Heart left ventricle (tissue), 16 donors: ENCODE data around the gene SNX30. TPM values are rescaled to one million over a fixed set of nuclear protein-coding genes. Genes with fewer than 3 reads are reported as not detected.

Source experiments
- ATAC-seq, 4 donors: fragments of 200-7000 bp; cut with Tn5 transposase; one replicate each; pipeline ENCODE4 v1.9.1; 2020 to 2022; ENCODE audit warnings: moderate library complexity in 4 of 4, mild to moderate bottlenecking in 3 of 4, moderate number of reproducible peaks in 1 of 4
- DNase-seq, 5 donors: peaks; one replicate each; pipeline ENCODE4 v3.0.0-alpha.2; 2020
- H3K27ac ChIP-seq, 12 donors: fragments of 200-600 bp; sonication (generic) in 4 of 12; one replicate each; pipeline versions ENCODE4 v1.5.0 to v1.8.0; 2016 to 2022; ENCODE audit warnings: mild to moderate bottlenecking in 2 of 12
- H3K27me3 ChIP-seq, 9 donors: fragments of 200-600 bp; sonication (generic) in 2 of 9; one replicate each; pipeline versions ENCODE4 v1.5.1 to v1.8.0; 2016 to 2022; ENCODE audit warnings: mild to moderate bottlenecking in 3 of 9
- H3K36me3 ChIP-seq, 9 donors: fragments of 200-600 bp; sonication (generic) in 2 of 9; one replicate each; pipeline versions ENCODE4 v1.5.0 to v1.8.0; 2018 to 2022; ENCODE audit warnings: mild to moderate bottlenecking in 2 of 9
- H3K4me1 ChIP-seq, 12 donors: fragments of 200-600 bp; sonication (generic) in 4 of 12; one replicate each; pipeline versions ENCODE4 v1.5.0 to v1.8.0; 2016 to 2022; ENCODE audit warnings: mild to moderate bottlenecking in 3 of 12
- H3K4me3 ChIP-seq, 12 donors: fragments of 200-600 bp; sonication (generic) in 4 of 12; one replicate each; pipeline versions ENCODE4 v1.5.0 to v1.8.0; 2017 to 2022; ENCODE audit warnings: mild to moderate bottlenecking in 9 of 12, moderate library complexity in 4 of 12
- H3K9me3 ChIP-seq, 12 donors: fragments of 200-600 bp; sonication (generic) in 4 of 12; one replicate each; pipeline versions ENCODE4 v1.5.0 to v1.8.0; 2016 to 2022; ENCODE audit warnings: mild to moderate bottlenecking in 1 of 12
- POLR2A ChIP-seq, 2 donors: fragments of 450-650 bp; IDR thresholded peaks; one replicate each; pipeline ENCODE4 v1.6.1; 2017; ENCODE audit warnings: antibody characterized with exemption in 2 of 2, mild to moderate bottlenecking in 2 of 2, moderate library complexity in 2 of 2
- WGBS, 4 donors: extraction: QIAGEN DNeasy Blood & Tissue Kit in 2 of 4; methylation state at CpG; one replicate each; pipeline versions ENCODE4 v1.1.5 to v1.1.7; 2013 to 2018; 5-methylcytosine and 5-hydroxymethylcytosine counted together
- intact Hi-C, 10 donors: fragments of 100-400 bp; cut with DNase I; formaldehyde crosslinking; loops; one replicate each; pipeline versions ENCODE4 v1.11.1 to v1.14.2; 2022
- polyA plus RNA-seq, 2 donors: library from polyadenylated mRNA; stranded (reverse); fragments of 200-250 nt; gene quantifications; one replicate each; pipeline ENCODE4 v1.2.3, GENCODE V29; 2013
- total RNA-seq, 9 donors: library from RNA; depleted of rRNA in 2 of 9; stranded (reverse); fragments of >200 nt in 2 of 9; fragmentation: NEBNext Ultra II Directional in 3 of 9; extraction: Animal tissue kit (Norgen Biotek cat#: 25700) in 3 of 9; gene quantifications; one replicate each; pipeline versions ENCODE4 v1.1.0 to v1.2.4, GENCODE V29; 2016 to 2023
- TF ChIP-seq, protein P1 (sequence below), 12 donors: fragments of 200-600 bp; sonication (generic) in 4 of 12; IDR thresholded peaks; one replicate each; pipeline versions ENCODE4 v1.5.0 to v1.8.0; 2018 to 2022; ENCODE audit warnings: antibody characterized with exemption in 12 of 12, mild to moderate bottlenecking in 5 of 12
- donor health status: ischemic (EF 13 %, LVEDD 7.1; RV severe dilation, severe dysfunction).
- donor health status: healthy with polysubstance abuse.
- donor health status: DM: no; HTN: yes; CAD: no.
- donor health status: DM: no; HTN: no; CAD: no.
- donor health status: ischemic (EF 25% LVEDD 6.9; RV normal size, moderate dysfunction).
- donor health status: ischemic (EF 25% LVEDD 5.7; RV mildly dilated, moderate dysfunction).
- donor health status: healthy.
- donor health status: DM: yes; HTN: yes; CAD: no.
- donor health status: ischemic (EF 35%, LVEDD 5.7; RV mildly dilated, moderate dysfunction).
- donor health status: nonischemic (EF 11% LVEDD 7.7; RV severe dilation, severe dysfunction).
- donor health status: DM: yes; HTN: yes; CAD: no.
- donor health status: PGD.
- donor health status: ischemic (EF 29% LVEDD 5.4; RV normal size, mild dysfunction).
- donor health status: nonischemic (EF 23%, LVEDD 6.1; RV moderate dilation, normal function).

Gene SNX30
- total and polyA plus RNA-seq, 11 donors = 0.95 to 10.3 (median 3.8) TPM

- Histone ChIP-seq H3K4me1 (peaks cover 0 to 10% (median 4%) of the 10 kb centered on the region in 12 donors), H3K27ac (no peak overlapping the region), H3K4me3 (no peak overlapping the region), H3K36me3 (peaks cover 0 to 9% (median 0%) of the 10 kb centered on the region in 9 donors), H3K27me3 (no peaks in the 10 kb centered on the region), H3K9me3 (no peaks in the 10 kb centered on the region)
- ATAC-seq = no peak
- intact Hi-C loops = loop anchor here in 2 of 10 donors (10.0 kb wide), 3 partner anchors 68 to 728 kb away; partner anchors contain the start of genes INIP (in 1 of the 2) and SNX30 (in 1 of the 2)
- TF ChIP-seq, protein P1, sequence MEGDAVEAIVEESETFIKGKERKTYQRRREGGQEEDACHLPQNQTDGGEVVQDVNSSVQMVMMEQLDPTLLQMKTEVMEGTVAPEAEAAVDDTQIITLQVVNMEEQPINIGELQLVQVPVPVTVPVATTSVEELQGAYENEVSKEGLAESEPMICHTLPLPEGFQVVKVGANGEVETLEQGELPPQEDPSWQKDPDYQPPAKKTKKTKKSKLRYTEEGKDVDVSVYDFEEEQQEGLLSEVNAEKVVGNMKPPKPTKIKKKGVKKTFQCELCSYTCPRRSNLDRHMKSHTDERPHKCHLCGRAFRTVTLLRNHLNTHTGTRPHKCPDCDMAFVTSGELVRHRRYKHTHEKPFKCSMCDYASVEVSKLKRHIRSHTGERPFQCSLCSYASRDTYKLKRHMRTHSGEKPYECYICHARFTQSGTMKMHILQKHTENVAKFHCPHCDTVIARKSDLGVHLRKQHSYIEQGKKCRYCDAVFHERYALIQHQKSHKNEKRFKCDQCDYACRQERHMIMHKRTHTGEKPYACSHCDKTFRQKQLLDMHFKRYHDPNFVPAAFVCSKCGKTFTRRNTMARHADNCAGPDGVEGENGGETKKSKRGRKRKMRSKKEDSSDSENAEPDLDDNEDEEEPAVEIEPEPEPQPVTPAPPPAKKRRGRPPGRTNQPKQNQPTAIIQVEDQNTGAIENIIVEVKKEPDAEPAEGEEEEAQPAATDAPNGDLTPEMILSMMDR (IDR thresholded peaks at IDR 0.05) = no peak
- no peak for TF ChIP-seq POLR2A (IDR thresholded peaks at IDR 0.05)
- no peak for DNase-seq
- WGBS, 4 donors = 74 to 92% (median 83%) methylated on average over 3 of the region's 3 CpGs
Measured at GRCh38 chr9:112823257-112823656, 72.7 kb downstream of the SNX30 start.

- TF ChIP-seq POLR2A (IDR thresholded peaks at IDR 0.05) = no peak
- TF ChIP-seq, protein P1 (IDR thresholded peaks at IDR 0.05) = no peak
- WGBS, 4 donors = 61 to 69% (median 68%) methylated on average over 5 of the region's 5 CpGs
- Histone ChIP-seq H3K4me1 (peaks cover 0 to 19% (median 8%) of the 10 kb centered on the region in 12 donors), H3K36me3 (peaks cover 0 to 11% (median 4%) of the 10 kb centered on the region in 9 donors), H3K27ac (peak overlapping the region in 9 of 12 donors; percentile 1 to 70 (median 30)), H3K9me3 (no peaks in the 10 kb centered on the region), H3K4me3 (no peak overlapping the region), H3K27me3 (no peaks in the 10 kb centered on the region)
- ATAC-seq = peak; percentile 60 to 93 (median 82)
- peak in 4 of 5 donors; percentile 33 to 60 (median 40) for DNase-seq
- intact Hi-C loops = no loop called here
Measured at GRCh38 chr9:112831281-112831851, 80.8 kb downstream of the SNX30 start.

- WGBS, 4 donors = 94 to 98% (median 96%) methylated on average over 3 of the region's 3 CpGs
- H3K4me1 ChIP-seq = peaks cover 0 to 19% (median 8%) of the 10 kb centered on the region in 12 donors
- peak overlapping the region in 8 of 12 donors; percentile 13 to 70 (median 32) for H3K27ac ChIP-seq
- intact Hi-C loops = no loop called here
- H3K36me3 ChIP-seq = peaks cover 0 to 17% (median 5%) of the 10 kb centered on the region in 9 donors
- H3K9me3 ChIP-seq = no peaks in the 10 kb centered on the region
- ATAC-seq = no peak
- no peaks in the 10 kb centered on the region for H3K27me3 ChIP-seq
- H3K4me3 ChIP-seq = no peak overlapping the region
- DNase-seq = no peak
- TF ChIP-seq, protein P1 (IDR thresholded peaks at IDR 0.05) = no peak
- no peak for TF ChIP-seq POLR2A (IDR thresholded peaks at IDR 0.05)
Measured at GRCh38 chr9:112831969-112832368, 81.4 kb downstream of the SNX30 start.

DNA sequence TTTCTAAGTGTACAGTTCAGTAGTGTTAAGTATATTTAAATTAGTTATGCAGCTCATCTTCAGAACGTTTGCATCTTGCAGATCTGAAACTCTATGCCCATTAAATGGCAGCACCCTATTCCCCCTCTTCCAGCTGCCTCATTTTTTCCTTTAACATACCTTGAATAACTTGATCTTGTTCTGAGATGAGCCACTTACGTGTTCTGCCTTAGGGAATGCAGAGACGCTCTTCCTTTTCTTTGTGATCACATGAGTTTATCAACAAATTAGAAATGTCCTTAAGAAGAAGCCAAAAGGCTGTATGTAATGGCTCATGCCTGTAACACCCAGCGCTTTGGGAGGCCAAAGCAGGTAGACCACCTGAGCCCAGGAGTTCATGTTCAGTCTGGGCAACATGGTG lies 82.5 kb downstream of the SNX30 start:
- TF ChIP-seq, protein P1 (IDR thresholded peaks at IDR 0.05) = no peak
- no peak for TF ChIP-seq POLR2A (IDR thresholded peaks at IDR 0.05)
- ATAC-seq (no peak), DNase-seq (no peak)
- H3K4me3 ChIP-seq = no peak overlapping the region
- H3K9me3 ChIP-seq = no peaks in the 10 kb centered on the region
- peaks cover 0 to 21% (median 6%) of the 10 kb centered on the region in 9 donors for H3K36me3 ChIP-seq
- intact Hi-C loops = no loop called here
- peaks cover 0 to 19% (median 8%) of the 10 kb centered on the region in 12 donors for H3K4me1 ChIP-seq
- H3K27ac ChIP-seq = no peak overlapping the region
- WGBS, 4 donors = 91 to 95% (median 92%) methylated on average over 4 of the region's 4 CpGs
- no peaks in the 10 kb centered on the region for H3K27me3 ChIP-seq
